Measurements from ENCODE around the gene HAND2.

The HAND2 gene

DNA sequence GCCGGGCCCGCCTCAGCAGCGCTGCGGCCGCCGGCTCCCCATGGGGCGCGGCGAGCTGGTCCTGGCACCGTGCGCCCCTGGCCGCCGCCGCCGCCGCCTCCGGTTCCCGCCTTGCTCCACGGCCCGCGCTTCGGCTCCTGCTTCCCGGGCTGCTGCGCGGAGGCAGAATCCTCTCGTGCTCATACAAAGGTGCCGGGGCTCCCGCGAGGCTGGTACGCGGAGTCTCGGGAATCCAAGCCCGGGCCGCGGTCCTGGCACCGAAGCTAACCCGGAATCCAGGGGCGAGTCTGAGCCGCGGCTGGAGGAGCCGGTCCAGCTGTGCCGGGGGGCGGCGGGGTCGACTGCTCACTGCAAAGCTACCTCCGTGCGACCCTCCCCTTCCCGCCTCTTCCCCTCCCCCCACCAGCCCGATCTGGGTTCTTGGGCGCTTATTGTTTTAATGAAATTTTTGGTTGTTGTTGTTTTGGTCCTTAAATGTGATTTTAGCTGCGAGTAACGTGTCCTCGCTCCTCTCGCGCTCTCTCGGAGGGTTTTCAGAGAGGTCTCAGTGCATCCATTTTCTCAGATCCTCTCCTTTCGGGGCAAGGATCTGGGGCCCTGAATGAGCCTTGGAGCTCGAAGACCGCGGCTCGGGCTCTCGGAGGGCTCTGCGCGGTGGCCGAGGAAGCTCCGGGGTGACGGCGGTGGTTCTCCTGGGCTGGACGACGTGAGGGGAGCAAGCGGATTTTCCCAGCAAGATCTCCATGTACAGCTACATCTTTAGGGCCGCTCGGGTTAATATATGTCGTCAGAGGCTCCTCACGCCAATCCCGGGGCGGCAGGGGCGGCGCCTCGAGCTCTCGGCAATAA, at the start of gene HAND2:
TSS of gene HAND2 (minus strand) at position 753 of the 849 bp plus-strand sequence. CDS start 940 bp downstream, outside the sequence.
- DNase-seq (ENCODE audit: low read depth in 2 of 2) = no peak

DNA sequence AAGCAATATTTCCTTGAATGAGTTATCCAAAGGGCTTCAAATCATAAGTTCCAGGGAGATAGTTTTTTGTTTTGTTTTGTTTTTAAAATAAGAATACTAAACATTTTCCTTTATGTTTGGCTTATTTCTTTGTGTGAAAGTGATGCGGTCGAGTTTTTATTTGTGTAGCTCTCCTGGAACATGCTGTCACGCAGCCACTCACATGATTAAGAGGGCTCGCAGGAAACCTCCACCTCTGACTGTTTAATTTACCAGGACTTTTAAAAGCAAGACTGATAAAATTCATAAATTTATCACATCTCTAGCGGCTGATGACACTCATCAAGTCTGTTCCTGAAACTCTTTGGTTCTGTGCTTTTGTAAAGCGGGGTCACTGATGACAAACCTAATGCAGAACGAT, 48.9 kb upstream of the HAND2 start:
- no peak for DNase-seq (ENCODE audit: low read depth in 2 of 2)

DNA sequence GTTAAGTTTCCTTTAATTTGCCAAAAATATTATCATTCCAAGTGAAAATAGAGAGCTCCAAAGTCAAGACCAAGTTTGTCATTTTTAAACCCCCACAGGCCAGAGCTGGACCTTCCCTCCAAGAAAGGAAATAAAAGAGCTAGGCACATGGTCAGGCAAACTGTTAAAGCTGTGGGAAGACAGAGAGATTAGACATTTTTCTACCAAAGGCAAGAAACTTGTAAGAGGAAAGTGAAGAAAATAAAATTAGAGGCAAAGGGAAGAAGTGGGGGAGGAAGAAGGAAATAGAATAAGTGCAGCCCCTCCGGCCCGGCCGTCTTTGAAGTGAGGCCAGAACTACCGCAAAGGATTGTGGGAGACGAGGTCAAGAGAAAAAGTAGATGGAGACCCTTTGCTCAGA, 47.9 kb upstream of the HAND2 start:
- DNase-seq (ENCODE audit: low read depth in 2 of 2) = no peak

DNA sequence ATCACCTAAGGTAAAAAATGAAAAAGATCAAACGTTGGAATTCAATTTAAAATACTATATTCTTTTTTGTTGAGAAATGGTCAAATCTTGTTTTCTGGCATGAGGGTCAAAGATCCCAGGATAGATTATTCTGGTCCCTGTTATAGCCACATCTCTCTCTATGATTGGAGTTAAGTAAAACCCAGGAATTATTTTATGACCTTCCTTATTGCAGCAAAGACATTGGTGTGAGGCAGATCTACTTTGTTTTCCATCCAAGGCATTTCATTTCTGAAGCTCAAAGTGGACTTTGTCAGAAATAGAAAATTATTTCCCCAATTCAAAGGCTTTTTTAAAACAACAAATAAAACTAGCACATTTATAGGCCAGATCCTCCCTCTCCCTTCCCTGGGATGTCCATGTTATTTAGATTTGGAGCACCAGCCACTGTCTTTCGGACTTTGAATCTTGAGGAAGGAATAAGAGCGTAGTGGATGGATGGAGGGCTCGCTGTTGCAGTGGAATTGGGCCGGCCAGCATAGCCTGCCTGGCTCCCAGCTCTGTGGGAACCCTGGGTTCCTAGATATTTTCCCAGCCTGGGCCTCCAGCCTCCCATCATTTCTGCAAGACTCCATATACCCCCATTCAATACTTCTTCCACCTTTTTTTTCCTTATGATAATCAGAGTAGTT, 45.6 kb upstream of the HAND2 start:
- no peak for DNase-seq (ENCODE audit: low read depth in 2 of 2)

DNA sequence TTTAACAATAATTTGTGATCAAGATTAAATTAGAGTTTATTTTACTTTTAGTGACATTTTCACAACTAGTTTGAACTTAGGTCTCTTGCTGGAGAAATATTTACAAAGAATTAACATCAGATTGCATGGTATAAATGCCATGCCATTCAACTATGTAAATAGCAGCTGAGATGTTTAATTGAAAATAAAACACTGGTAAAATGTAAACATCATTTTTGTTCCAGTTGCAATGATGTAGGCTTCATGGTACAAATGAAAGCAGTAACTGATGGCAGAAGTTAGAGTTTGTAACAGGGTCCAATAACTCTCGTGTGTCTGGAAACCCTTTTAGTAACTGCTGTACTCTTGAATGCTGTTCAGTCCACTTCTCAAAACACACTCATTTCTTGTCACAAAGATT, 43.7 kb upstream of the HAND2 start:
- DNase-seq (ENCODE audit: low read depth in 2 of 2) = no peak

DNA sequence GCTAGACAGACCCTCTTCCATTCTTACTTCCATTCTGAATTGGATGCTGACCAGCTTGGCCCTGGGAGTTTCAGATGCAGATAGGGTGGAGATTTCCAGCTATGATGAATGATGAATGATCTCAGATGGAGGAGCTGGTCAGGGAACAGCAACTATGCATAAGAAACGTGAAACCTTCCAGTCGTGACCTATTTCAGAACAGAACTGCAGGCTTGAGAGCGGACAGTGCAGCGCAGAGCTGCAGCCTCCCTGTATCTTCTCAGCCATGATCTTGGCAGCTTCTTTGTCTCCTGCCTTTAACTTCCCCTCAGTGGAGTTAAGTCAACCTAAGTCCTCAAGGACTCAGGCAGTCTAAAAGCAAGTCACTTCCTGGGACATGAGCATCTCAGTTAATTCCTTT, 43.3 kb upstream of the HAND2 start:
- DNase-seq (ENCODE audit: low read depth in 2 of 2) = no peak

DNA sequence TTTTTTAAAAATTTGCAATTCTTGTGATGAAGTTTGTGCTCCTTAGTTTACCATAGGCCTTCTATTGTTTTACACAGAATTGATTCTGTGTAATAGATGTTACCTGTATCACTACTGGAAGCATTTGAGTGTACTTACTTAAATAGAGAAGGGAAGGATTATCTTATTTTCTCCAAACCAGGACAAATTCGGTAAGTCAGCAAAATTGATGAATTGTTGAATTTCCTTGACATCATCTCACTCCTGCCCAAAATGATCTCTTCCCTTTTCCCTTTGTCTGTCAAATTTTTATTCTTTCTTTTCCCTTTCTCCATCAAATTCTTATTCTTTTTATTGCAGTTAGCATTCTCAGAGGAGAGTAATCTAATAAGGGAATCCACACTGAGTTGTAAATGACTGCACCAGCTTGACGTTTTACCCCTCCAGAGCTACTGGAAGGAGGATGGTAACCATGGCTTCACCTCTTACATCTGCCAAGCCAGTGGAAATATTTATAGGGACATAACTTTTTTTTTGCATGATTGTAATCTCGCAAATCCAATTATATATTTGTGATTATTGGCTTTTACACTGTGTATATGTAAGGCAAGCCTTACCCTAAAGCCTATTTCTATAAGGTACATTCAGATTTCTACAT, 42.6 kb upstream of the HAND2 start:
- DNase-seq (ENCODE audit: low read depth in 2 of 2) = no peak

DNA sequence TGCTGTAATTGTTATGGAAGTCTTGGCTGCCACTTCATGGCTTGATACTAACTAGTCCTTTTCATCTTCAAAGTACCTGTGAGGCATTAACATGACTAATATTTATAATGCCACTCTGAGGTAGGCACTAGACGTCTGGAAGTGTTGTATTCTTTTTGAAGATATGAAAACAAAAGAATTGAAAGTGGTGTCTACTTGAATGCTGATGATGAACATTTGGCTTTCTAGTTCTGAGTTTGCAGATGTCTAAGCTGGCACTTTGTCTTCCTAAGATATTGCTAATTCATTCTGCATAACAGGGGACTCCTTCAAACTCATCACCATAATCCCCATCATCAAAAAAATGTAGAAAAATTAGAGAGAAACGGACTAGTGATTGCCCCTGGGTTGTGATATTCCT, 41.6 kb upstream of the HAND2 start:
- DNase-seq (ENCODE audit: low read depth in 2 of 2) = no peak

DNA sequence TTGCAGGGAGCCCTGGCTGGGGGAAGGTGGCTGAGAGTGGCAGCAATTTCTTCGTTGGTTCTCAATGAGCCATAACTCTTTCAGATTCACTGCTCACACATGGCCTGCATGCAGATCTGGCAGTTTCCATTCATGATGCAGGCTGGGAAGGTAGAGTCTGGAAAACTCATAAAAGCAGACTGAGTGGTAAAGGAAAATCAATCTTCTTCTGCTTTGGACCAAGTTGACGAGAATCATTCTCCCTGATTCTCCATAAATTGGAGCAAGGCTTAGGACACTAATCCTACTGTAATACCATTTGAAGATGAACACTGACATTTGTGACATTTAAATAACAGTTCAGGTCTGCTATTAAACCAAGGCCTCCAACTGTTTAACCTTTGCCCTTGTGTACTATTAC, 35.3 kb upstream of the HAND2 start:
- no peak for DNase-seq (ENCODE audit: low read depth in 2 of 2)

DNA sequence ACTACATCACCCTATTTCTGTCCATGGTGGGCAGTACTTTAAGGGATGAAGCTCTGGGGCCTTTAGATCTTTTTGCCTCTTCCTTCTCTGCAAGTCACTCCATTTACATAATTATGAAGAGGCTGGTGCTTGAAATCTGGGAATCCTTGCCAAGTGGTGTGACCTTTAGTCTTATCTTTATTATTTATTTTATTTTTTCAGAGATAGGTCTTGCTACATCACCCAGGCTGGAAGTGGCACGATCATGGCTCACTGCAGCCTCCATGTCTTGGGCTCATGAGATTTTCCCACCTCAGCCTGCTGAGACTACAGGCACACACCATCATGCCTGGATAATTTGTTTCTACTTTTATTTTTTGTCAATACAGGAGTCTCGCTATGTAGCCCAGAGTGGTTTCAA, 34.4 kb upstream of the HAND2 start:
- no peak for DNase-seq (ENCODE audit: low read depth in 2 of 2)

DNA sequence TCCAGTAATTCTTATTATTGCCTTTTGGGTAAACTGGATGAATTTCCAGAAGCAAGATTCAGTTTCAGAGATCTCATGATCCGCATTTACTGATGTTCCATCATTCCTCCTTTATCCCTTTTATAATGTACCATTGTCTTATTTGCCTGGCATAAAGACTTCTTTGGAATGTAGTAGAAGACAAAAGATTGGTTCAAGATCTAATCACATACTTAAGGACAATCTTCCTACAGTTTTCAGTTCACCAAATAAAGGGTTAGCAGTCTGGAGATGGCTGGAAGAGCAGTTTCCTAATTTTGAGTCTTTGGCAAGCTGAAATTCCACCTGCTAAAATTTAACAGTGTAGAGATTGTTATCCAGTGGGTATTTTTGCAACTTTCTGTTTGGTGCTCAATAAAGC, 30.9 kb upstream of the HAND2 start:
- DNase-seq (ENCODE audit: low read depth in 2 of 2) = no peak

DNA sequence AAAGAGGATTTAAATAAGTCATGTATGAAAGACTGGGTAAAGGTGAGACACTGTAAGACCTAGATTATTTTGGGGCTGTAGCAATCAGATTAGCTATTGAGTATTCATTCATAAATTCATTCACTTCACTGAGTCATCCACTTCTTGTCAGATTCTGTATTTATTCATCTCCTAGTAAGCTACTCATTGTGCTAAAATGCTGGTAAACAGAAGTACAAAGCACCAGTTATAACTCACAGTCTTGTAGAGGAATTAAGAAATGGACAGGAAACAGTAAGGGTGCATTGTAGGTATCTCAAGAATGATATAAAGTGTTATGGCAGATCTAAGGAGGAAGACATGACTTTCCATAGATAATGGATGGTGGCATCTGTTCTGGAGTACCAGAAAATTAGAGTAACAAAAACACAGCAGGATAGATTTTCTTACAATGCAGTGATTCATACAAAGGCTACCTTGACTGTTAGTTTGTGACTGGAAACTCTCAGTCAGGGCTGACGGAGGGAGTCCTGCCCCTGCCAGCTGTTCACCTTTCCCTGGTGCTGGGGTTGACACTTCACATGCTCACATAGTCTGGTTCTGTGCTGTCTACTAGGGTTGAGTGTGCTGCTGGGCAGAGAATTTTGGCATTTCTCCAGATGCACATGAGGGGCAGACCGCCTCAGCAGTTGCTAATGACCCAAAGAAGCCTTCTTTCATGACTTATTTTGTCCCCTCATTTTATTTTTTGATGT, 26.5 kb upstream of the HAND2 start:
- DNase-seq (ENCODE audit: low read depth in 2 of 2) = no peak

DNA sequence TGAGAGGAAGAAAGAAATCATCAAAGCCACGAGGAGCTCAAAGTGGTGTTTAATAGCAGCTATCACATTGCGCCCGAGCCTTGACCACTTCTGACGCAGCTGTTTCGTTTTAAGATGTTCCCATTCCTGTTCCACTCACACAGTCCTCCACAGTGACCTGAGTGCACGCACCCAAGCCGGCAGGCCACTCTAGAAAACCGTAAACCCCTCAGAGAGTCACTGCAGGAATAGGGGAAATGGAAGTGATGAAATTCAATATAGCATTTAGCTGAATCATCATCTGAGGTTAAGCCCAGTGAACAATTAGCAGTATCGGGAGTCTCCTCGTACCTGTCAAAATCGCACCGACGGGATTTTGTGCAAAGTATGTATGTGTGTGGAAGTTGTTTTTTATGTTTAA, 17.9 kb upstream of the HAND2 start:
- DNase-seq (ENCODE audit: low read depth in 2 of 2) = no peak

DNA sequence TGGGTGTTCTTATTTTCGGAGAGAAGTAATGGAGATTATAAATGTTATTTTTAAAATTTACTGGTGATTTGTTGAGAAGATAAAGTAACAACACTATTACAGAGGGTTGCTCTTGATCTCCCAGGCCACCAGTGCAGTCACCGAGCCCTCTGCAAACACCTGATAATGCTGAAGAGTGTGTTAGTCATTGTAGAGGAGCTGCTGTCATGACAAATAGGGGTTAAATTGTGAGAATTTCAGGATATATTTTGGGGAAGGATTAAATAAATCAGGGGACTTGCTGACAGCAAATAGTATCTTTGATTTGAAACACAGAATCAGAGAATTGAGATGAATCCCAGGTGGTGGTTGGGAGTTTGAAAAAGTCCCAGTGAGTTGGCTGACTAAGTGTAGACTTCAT, 16.7 kb upstream of the HAND2 start:
- no peak for DNase-seq (ENCODE audit: low read depth in 2 of 2)

DNA sequence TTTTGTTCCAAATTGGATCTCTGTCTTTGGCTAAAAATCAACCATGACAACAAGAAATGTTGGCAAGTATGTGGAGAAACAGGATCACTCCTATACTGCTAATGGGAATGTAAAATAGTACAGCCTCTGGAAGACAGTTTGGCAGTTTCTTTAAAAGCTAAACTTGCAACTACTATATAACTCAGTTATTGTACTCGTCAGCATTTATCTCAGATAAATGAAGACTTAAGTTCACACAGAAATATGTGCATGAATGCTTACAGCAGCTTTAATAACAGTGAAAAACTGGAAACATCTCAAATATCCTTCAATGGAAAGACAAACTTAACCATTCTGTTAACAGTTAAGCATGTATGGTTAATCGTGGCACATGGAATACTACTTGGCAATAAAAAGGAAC, 15.4 kb upstream of the HAND2 start:
- no peak for DNase-seq (ENCODE audit: low read depth in 2 of 2)

DNA sequence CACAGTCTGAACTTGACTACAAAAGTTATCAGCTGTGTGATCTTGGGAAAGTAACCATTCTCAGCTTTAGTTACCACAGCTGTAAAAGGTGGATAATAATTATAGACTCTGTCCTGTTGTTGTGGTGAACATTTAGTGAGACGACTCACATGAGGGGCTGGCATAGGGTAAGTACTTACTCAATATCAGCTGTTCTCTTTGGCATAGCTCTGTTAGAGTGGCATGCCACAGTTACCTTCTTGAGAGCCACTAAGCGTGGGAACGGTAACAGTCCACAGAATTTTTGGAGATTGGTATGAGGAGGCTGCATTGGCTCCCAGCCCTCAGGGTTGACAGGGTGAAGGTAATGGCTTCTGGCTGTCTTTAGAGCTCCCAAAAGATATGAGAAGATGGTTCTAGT, 13.2 kb upstream of the HAND2 start:
- no peak for DNase-seq (ENCODE audit: low read depth in 2 of 2)

DNA sequence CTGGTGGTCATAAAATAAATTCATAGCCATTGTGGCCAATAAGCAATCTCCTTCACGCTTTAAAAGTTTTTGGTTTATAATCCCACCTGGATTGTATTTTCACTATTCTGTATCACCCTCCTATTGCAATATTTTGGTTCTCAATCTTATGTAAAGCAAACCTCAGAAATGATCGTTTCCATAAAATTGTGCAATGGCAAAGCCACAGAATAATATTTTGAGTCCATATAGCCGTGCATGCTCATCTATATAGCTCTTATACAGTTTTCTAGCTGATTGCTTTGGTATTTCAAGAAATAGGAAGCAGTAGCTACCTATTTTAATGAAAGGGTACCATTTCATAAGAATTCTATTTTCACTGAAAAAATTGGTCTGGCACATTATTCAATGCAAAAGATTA, 10.0 kb upstream of the HAND2 start:
- no peak for DNase-seq (ENCODE audit: low read depth in 2 of 2)

DNA sequence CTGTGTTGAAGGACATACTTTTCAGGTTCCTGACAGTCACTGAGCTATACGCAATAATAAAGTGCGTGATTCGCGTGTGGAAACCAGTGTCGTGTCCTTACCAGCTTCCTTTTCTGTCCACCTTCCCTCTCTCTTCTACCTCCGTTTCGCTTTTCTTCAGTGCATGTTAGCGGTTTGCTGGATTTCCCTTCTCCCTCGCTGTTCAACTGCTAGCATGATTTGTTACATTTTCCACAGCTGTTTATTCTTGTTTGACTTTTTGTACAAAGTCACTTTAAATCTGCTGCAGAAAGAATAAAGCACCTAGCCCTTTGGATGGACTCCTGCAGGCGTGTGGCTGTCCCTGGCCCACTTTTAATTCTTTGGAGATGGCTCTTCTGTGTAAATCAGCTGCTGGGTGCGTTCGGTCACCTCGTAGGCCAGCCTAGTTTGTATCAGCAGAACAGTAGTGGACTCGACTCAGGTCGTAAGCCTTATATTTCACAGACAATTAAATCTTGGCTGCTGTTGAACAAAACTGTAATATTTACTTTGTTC, 8.9 kb upstream of the HAND2 start:
- no peak for DNase-seq (ENCODE audit: low read depth in 2 of 2)

DNA sequence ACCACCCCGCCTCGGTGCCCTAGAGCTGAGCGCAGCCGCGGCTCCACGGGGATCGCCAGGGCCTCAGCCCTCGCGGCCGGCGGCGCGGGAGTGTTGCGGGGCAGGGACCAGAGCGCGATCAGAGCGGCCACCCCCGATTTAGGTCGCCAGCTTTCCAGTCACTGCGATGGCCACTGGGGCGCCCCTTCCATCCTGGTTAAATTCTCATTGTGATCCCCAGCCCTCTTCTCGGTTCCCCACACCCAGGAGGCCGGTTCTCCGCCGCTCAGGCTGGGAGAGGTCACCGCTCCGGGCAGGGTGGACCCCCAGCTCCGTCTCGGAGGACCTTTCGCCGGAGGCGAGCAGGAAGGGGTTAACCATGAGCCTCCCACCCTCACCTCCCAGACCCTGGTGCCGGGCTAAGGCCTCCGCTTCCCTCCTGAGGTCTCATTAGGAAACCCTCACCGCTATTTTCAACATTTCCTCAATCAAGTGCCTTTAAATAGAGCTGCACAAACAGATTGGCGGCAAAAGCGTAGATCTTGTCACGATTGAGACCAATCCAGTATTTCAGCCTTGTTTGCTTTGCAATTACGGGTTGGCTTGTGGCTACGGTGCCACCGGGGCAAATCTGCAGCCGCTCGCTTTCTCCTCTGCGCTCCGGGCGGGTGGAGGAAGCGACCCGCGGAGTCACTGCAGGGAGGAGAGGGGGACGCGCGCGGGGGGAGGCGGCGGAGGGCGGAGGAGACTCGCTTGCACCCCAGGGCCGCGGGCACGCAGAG, 8.3 kb upstream of the HAND2 start:
- DNase-seq (ENCODE audit: low read depth in 2 of 2) = no peak

DNA sequence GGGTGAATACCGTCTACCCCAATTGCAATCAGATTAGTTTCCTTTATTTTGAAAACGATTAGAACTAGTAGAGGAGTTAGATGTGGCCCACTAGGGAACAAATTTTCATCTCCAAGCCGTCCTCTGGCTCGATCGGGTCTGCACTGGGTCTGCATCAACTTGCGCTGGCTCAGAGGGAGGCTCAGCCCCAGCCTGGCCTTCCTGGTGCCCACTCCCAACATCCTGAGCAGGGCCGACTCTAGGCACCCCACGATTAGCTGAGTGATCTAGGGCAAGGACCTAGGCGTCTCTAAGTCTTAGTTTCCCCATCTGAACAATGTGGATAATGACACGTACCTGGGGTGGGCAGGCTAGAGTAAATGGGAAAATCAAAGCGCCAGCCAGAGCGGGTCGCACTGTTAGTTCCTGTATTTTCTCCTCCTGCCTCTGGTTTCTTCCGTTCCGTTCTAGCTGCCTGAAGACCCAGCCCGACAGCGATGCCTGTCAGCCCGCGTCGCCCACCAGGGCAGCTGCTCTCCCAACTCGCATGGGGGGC, 7.7 kb upstream of the HAND2 start:
- DNase-seq (ENCODE audit: low read depth in 2 of 2) = no peak

DNA sequence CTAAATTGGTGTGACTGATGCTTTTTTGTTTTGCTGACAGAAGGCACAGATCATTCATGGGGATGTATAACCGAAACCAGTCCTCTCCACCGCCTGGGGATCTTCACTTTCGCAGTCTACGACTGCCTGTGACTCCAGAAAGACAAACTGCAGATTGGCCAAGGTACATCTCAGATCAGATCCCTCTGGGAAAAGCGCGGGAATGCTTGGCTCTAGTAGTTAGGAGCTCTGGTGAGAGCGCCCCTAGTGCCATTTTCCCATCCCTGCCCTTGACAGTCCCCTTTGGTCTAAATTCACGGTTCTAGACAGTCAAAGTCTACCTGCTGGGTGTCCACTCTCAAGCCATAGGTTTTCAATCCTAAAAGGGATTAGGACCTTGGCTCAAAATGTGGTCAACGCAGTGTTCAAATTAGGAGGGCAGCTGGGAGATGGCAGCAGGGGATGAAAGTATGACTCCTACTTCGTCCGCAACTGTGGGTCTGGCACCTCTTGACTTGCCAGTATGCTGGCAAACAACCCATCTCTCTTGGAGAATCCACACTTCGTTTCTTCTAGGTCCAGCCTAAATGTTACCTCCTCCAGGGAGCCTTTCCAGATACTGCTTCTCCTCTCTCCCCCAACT, 6.9 kb upstream of the HAND2 start:
- DNase-seq (ENCODE audit: low read depth in 2 of 2) = no peak
